K562 (cell line): ENCODE measurements around the gene CNNM4. TPM values are rescaled to one million over a fixed set of nuclear protein-coding genes. Genes with fewer than 3 reads are reported as not detected.
A peak's percentile ranks its signal among the peaks of the same experiment; 100 is the strongest.

Experiments used
- BRCA1 ChIP-seq, 2 experiments: fragments of 450-650 bp in 1 of 2; sonication (generic) in 1 of 2; formaldehyde crosslinking in 1 of 2; IDR thresholded peaks; 2 replicates each; pipeline versions ENCODE4 v1.5.0 to v1.6.1; 2017 to 2020; ENCODE audit warnings: mild to moderate bottlenecking in 1 of 2, missing genetic modification reagents in 1 of 2
- CBX1 ChIP-seq: sonication (generic); IDR thresholded peaks from 2 replicates; pipeline ENCODE4 v1.6.1; 2016; ENCODE audit warnings: antibody characterized with exemption, low read depth, mild to moderate bottlenecking
- FOXA3 ChIP-seq, 2 experiments: fragments of 450-650 bp in 1 of 2; sonication (generic) in 1 of 2; formaldehyde crosslinking; IDR thresholded peaks in 1 of 2; conservative IDR thresholded peaks in 1 of 2; 2 replicates each; pipeline versions ENCODE4 v1.4.0 to v1.8.0; 2020 to 2022; ENCODE audit warnings: mild to moderate bottlenecking in 2 of 2, missing genetic modification reagents in 1 of 2
- PHTF2 ChIP-seq: fragments of 250-450 bp; sonication (Bioruptor Pico); IDR thresholded peaks from 2 replicates; pipeline ENCODE4 v1.5.0; 2021; ENCODE audit warnings: mild to moderate bottlenecking
- SAFB2 ChIP-seq: fragments of 200-400 bp; formaldehyde crosslinking; IDR thresholded peaks from 2 replicates; pipeline ENCODE4 v1.6.1; 2018; ENCODE audit warnings: borderline replicate concordance, low read length, low read depth, moderate library complexity; ENCODE audit not compliant: severe bottlenecking
- TAF1 ChIP-seq: IDR thresholded peaks from 2 replicates; pipeline ENCODE4 v1.6.1; 2011; ENCODE audit warnings: mild to moderate bottlenecking, low read length, moderate library complexity; ENCODE audit not compliant: insufficient read depth, control insufficient read depth, severe bottlenecking; ENCODE audit errors: extremely low read depth
- TFAP4 ChIP-seq: sonication (generic); formaldehyde crosslinking; IDR thresholded peaks from 2 replicates; pipeline ENCODE4 v1.8.0; 2022; ENCODE audit warnings: missing genetic modification reagents, mild to moderate bottlenecking, moderate library complexity, borderline replicate concordance
- U2AF1 ChIP-seq: fragments of 200-400 bp; formaldehyde crosslinking; optimal IDR thresholded peaks from 2 replicates; pipeline ENCODE3; 2017; ENCODE audit warnings: mild to moderate bottlenecking, low read depth, low read length, moderate library complexity
- UBTF ChIP-seq, 2 experiments: IDR thresholded peaks; 2 replicates each; pipeline ENCODE4 v1.6.1; 2012; ENCODE audit warnings: improper control_type of control experiment in 2 of 2, low read depth in 2 of 2, low read length in 2 of 2, borderline replicate concordance in 1 of 2
- ZBTB12 ChIP-seq: fragments of 250-450 bp; sonication (Bioruptor Pico); IDR thresholded peaks from 2 replicates; pipeline ENCODE4 v1.4.0; 2020
- ZZZ3 ChIP-seq: fragments of 450-650 bp; IDR thresholded peaks from 2 replicates; pipeline ENCODE4 v1.6.1; 2016; ENCODE audit warnings: antibody characterized with exemption, mild to moderate bottlenecking, moderate library complexity
- polyA plus RNA-seq, 8 experiments: library from polyadenylated mRNA; depleted of rRNA in 4 of 8; stranded (reverse) in 5 of 8; unstranded in 3 of 8; fragments of >200 nt; fragmentation: Nextera tagmentation in 2 of 8; fragmentation: Illumina TruSeq in 1 of 8; extraction: Ambion mirVana in 2 of 8; extraction: Trizol in 1 of 8; gene quantifications; 2 replicates each; pipeline versions ENCODE4 v1.2.1 to v1.2.3, GENCODE V29; 2011 to 2014; ENCODE audit warnings: inconsistent platforms in 1 of 8, missing spikeins in 1 of 8
- total RNA-seq, 7 experiments: library from RNA; depleted of rRNA in 6 of 7; stranded (reverse); fragments of >200 nt in 6 of 7; fragmentation: Illumina TruSeq in 2 of 7; extraction: Trizol in 2 of 7; gene quantifications; 2 replicates each; pipeline versions ENCODE4 v1.2.1 to v1.2.3, GENCODE V29; 2011 to 2021; ENCODE audit warnings: low replicate concordance in 1 of 7
- TF ChIP-seq, protein P1 (sequence below), 2 experiments: fragments of 450-650 bp; formaldehyde crosslinking in 1 of 2; IDR thresholded peaks; 2 replicates each; pipeline versions ENCODE4 v1.4.0 to v1.6.1; 2014 to 2020; ENCODE audit warnings: mild to moderate bottlenecking in 2 of 2, borderline replicate concordance in 1 of 2, low read depth in 1 of 2

The CNNM4 gene
- total and polyA plus RNA-seq, 9 of the 15 experiments (the other 6 are each of a cell fraction or from before 2014, with no cell fraction given) = 0.96 to 6.3 (median 2.8) TPM

- TF ChIP-seq ZBTB12 (CRISPR knock-in tag) (no peak), U2AF1 (peak; percentile 51), UBTF (IDR thresholded peaks at IDR 0.05; ENCODE audit: borderline replicate concordance in 1 of 2, low read depth in 2 of 2, low read length in 2 of 2) (peak; percentile 23 to 64; a peak in 1 of 4 replicates), TAF1 (no peak), ZZZ3 (no peak), SAFB2 (no peak), CBX1 (0 out of 2 replicates have a peak, but pooled peaks have one; percentile 57), TFAP4 (CRISPR knock-in tag) (no peak; the same call in 1 of the 2 replicates), FOXA3 (CRISPR knock-in tag; conservative IDR thresholded peaks at IDR 0.05 in 1 of 2, IDR thresholded peaks at IDR 0.05 in 1 of 2) (peak in 1 of 2 experiments; percentile 78; a peak in 2 of 4 replicates), PHTF2 (CRISPR knock-in tag) (no peak), BRCA1 (IDR thresholded peaks at IDR 0.05) (no peak), BRCA1 (CRISPR knock-in tag; IDR thresholded peaks at IDR 0.05) (no peak)
- TF ChIP-seq, protein P1, sequence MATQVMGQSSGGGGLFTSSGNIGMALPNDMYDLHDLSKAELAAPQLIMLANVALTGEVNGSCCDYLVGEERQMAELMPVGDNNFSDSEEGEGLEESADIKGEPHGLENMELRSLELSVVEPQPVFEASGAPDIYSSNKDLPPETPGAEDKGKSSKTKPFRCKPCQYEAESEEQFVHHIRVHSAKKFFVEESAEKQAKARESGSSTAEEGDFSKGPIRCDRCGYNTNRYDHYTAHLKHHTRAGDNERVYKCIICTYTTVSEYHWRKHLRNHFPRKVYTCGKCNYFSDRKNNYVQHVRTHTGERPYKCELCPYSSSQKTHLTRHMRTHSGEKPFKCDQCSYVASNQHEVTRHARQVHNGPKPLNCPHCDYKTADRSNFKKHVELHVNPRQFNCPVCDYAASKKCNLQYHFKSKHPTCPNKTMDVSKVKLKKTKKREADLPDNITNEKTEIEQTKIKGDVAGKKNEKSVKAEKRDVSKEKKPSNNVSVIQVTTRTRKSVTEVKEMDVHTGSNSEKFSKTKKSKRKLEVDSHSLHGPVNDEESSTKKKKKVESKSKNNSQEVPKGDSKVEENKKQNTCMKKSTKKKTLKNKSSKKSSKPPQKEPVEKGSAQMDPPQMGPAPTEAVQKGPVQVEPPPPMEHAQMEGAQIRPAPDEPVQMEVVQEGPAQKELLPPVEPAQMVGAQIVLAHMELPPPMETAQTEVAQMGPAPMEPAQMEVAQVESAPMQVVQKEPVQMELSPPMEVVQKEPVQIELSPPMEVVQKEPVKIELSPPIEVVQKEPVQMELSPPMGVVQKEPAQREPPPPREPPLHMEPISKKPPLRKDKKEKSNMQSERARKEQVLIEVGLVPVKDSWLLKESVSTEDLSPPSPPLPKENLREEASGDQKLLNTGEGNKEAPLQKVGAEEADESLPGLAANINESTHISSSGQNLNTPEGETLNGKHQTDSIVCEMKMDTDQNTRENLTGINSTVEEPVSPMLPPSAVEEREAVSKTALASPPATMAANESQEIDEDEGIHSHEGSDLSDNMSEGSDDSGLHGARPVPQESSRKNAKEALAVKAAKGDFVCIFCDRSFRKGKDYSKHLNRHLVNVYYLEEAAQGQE (IDR thresholded peaks at IDR 0.05; ENCODE audit: borderline replicate concordance) = no peak
- TF ChIP-seq, protein P1 (CRISPR knock-in tag; IDR thresholded peaks at IDR 0.05; ENCODE audit: low read depth) = peak; percentile 49; the same call in 1 of the 2 replicates
These were observed 55.6 kb downstream of the CNNM4 start, which contains the start of gene CNNM3 (continued) for GRCh38 chr2:96816127-96816835.
